ENCODE results near the gene HOXB4. TPM values are rescaled to one million over a fixed set of nuclear protein-coding genes. Genes with fewer than 3 reads are reported as not detected.

The HOXB4 gene
- total and polyA plus RNA-seq, 2 donors from 2014 or later, result 4.4 to 22.6 TPM

DNA sequence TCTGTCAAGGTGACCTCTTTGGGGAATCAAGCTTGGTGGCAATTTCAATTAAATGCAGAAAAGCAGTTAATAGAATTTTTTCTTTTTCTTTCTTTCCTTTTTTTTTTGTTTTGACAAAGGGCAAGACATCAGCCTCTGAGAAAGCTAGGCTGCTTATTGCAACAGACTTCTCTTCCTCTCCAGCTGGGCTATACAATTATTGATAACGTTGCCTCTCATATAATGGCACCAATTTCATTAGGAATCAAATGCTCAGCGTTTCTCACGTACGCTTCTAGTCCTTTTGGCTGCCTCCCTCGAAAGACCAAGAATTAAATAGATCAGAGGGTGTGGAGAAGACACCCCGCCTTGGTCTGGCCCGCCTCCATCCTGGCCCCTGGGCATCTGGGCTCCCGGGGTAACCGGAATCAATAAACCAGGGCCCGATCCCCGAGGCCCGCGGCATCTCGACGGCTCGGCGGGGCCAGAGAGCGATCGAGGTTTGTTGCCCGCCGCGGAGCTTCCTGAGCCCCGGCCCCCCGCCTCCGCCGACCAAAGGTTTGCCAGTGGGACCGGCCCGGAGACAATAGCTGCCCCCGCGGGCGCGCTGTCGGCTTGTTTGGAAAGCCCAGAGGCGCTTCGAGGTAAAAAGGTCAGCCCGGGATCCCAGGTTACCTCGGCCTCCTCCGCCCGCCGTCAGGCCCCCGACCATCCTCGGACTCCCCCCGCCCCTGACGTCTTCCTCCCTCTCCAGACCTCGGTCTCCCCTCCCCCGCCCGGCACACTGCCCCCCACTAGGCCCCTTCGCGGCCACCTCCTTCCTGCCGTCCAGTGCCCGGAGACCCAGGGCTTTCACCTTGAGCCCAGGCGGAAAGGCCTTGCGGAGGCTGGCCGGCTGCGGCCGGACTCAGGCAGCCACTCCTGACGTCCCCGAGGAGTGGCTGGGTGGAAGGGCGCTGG is 51.3 kb downstream of the HOXB4 start:
- intact Hi-C loops (cut with DNase I), result no loop called here
- Histone ChIP-seq H3K4me1 (ENCODE audit: control insufficient read depth in 2 of 3, insufficient read depth in 2 of 3, low read depth in 1 of 3, low read length in 3 of 3) (peaks cover 3 to 13% (median 3%) of the 10 kb centered on the region in 3 donors), H3K27ac (ENCODE audit: low read depth in 2 of 2, low read length in 2 of 2) (peak overlapping the region; percentile 82), H3K27me3 (ENCODE audit: control insufficient read depth, insufficient read depth, low read length) (no peaks in the 10 kb centered on the region), H3K9me3 (ENCODE audit: control insufficient read depth in 2 of 3, insufficient read depth in 1 of 3, low read length in 3 of 3) (no peaks in the 10 kb centered on the region), H3K36me3 (ENCODE audit: control insufficient read depth in 2 of 3, insufficient read depth in 3 of 3, low read length in 3 of 3) (no peaks in the 10 kb centered on the region), H3K4me3 (ENCODE audit: low read length in 3 of 3) (peak overlapping the region in 1 of 3 donors; percentile 32), H3K9ac (ENCODE audit: low read length in 3 of 3) (peak overlapping the region in 1 of 3 donors; percentile 67)
- DNase-seq (peak in 4 of 5 donors; percentile 62 to 87 (median 71)), FAIRE-seq (no peak)
- TF ChIP-seq, protein P1, sequence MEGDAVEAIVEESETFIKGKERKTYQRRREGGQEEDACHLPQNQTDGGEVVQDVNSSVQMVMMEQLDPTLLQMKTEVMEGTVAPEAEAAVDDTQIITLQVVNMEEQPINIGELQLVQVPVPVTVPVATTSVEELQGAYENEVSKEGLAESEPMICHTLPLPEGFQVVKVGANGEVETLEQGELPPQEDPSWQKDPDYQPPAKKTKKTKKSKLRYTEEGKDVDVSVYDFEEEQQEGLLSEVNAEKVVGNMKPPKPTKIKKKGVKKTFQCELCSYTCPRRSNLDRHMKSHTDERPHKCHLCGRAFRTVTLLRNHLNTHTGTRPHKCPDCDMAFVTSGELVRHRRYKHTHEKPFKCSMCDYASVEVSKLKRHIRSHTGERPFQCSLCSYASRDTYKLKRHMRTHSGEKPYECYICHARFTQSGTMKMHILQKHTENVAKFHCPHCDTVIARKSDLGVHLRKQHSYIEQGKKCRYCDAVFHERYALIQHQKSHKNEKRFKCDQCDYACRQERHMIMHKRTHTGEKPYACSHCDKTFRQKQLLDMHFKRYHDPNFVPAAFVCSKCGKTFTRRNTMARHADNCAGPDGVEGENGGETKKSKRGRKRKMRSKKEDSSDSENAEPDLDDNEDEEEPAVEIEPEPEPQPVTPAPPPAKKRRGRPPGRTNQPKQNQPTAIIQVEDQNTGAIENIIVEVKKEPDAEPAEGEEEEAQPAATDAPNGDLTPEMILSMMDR (IDR thresholded peaks at IDR 0.05; ENCODE audit: borderline replicate concordance, extremely low read depth, insufficient read depth), result no peak

Other genes starting within 250 kb of the HOXB4 start
- gene SKAP1, start 148.1 kb downstream of the HOXB4 start, total RNA-seq, result 34.8 TPM
- gene SKAP1, start 148.1 kb downstream of the HOXB4 start, polyA plus RNA-seq (ENCODE audit: insufficient read depth, low read depth, low replicate concordance), result 42.6 TPM
- gene HOXB1, start 47.3 kb downstream of the HOXB4 start, total RNA-seq, result not detected
- gene HOXB1, start 47.3 kb downstream of the HOXB4 start, polyA plus RNA-seq (ENCODE audit: insufficient read depth, low read depth, low replicate concordance), result not detected
- 61.9 TPM for gene HOXB2, start 33.2 kb downstream of the HOXB4 start, total RNA-seq
- 30.7 TPM for gene HOXB2, start 33.2 kb downstream of the HOXB4 start, polyA plus RNA-seq (ENCODE audit: insufficient read depth, low read depth, low replicate concordance)
- 99.0 TPM for gene HOXB3, start 11.9 kb upstream of the HOXB4 start, total RNA-seq
- gene HOXB3, start 11.9 kb upstream of the HOXB4 start, polyA plus RNA-seq (ENCODE audit: insufficient read depth, low read depth, low replicate concordance), result 12.1 TPM
- 27.0 TPM for gene HOXB5, start 15.4 kb upstream of the HOXB4 start, total RNA-seq
- 12.3 TPM for gene HOXB5, start 15.4 kb upstream of the HOXB4 start, polyA plus RNA-seq (ENCODE audit: insufficient read depth, low read depth, low replicate concordance)
- gene HOXB6, start 26.6 kb upstream of the HOXB4 start, total RNA-seq, result 90.2 TPM
- 44.0 TPM for gene HOXB6, start 26.6 kb upstream of the HOXB4 start, polyA plus RNA-seq (ENCODE audit: insufficient read depth, low read depth, low replicate concordance)
- 45.4 TPM for gene HOXB7, start 32.7 kb upstream of the HOXB4 start, total RNA-seq
- gene HOXB7, start 32.7 kb upstream of the HOXB4 start, polyA plus RNA-seq (ENCODE audit: insufficient read depth, low read depth, low replicate concordance), result 49.6 TPM
- 48.7 TPM for gene HOXB8, start 36.9 kb upstream of the HOXB4 start, total RNA-seq
- gene HOXB8, start 36.9 kb upstream of the HOXB4 start, polyA plus RNA-seq (ENCODE audit: insufficient read depth, low read depth, low replicate concordance), result 19.3 TPM
- gene HOXB9, start 48.0 kb upstream of the HOXB4 start, total RNA-seq, result 45.8 TPM
- gene HOXB9, start 48.0 kb upstream of the HOXB4 start, polyA plus RNA-seq (ENCODE audit: insufficient read depth, low read depth, low replicate concordance), result 29.2 TPM
- gene PRAC1, start 144.2 kb upstream of the HOXB4 start, total RNA-seq, result not detected
- not detected for gene PRAC1, start 144.2 kb upstream of the HOXB4 start, polyA plus RNA-seq (ENCODE audit: insufficient read depth, low read depth, low replicate concordance)
- not detected for gene PRAC2, start 144.8 kb upstream of the HOXB4 start, total RNA-seq
- not detected for gene PRAC2, start 144.8 kb upstream of the HOXB4 start, polyA plus RNA-seq (ENCODE audit: insufficient read depth, low read depth, low replicate concordance)
- not detected for gene HOXB13, start 150.4 kb upstream of the HOXB4 start, total RNA-seq
- gene HOXB13, start 150.4 kb upstream of the HOXB4 start, polyA plus RNA-seq (ENCODE audit: insufficient read depth, low read depth, low replicate concordance), result not detected
- gene TTLL6, start 238.9 kb upstream of the HOXB4 start, total RNA-seq, result 2.3 TPM
- 4.2 TPM for gene TTLL6, start 238.9 kb upstream of the HOXB4 start, polyA plus RNA-seq (ENCODE audit: insufficient read depth, low read depth, low replicate concordance)